SK-N-SH treated with all-trans-retinoic acid at 6 μM for 48 hours (cell line): Measurements from ENCODE around the gene EMID1.

ENCODE experiments used
- ARNTL ChIP-seq: fragments of 450-650 bp; formaldehyde crosslinking; IDR thresholded peaks from 2 replicates; pipeline ENCODE4 v1.5.0; 2020; ENCODE audit warnings: low read depth, mild to moderate bottlenecking, moderate library complexity, borderline replicate concordance
- BACH2 ChIP-seq: fragments of 250-450 bp; sonication (Bioruptor Pico); IDR thresholded peaks from 2 replicates; pipeline ENCODE4 v1.9.0; 2021; ENCODE audit warnings: mild to moderate bottlenecking, borderline replicate concordance
- GLIS3 ChIP-seq: fragments of 250-450 bp; sonication (Bioruptor Pico); IDR thresholded peaks from 2 replicates; pipeline ENCODE4 v1.5.0; 2020; ENCODE audit warnings: mild to moderate bottlenecking, moderate library complexity
- ISL1 ChIP-seq: fragments of 250-450 bp; sonication (Bioruptor Pico); IDR thresholded peaks from 2 replicates; pipeline ENCODE4 v2.1.2; 2022; ENCODE audit warnings: mild to moderate bottlenecking, moderate library complexity
- ZC3H10 ChIP-seq: fragments of 250-450 bp; sonication (Bioruptor Pico); IDR thresholded peaks from 2 replicates; pipeline ENCODE4 v1.5.1; 2021; ENCODE audit warnings: mild to moderate bottlenecking, moderate library complexity
- ZFP3 ChIP-seq: fragments of 250-450 bp; sonication (Bioruptor Pico); IDR thresholded peaks from 2 replicates; pipeline ENCODE4 v1.5.0; 2020; ENCODE audit warnings: mild to moderate bottlenecking, moderate library complexity
- TF ChIP-seq, protein P1 (sequence below): fragments of 250-450 bp; sonication (Bioruptor Pico); IDR thresholded peaks from 2 replicates; pipeline ENCODE4 v1.8.0; 2021; ENCODE audit warnings: low read depth, mild to moderate bottlenecking, moderate library complexity, borderline replicate concordance
- TF ChIP-seq, protein P2 (sequence below): fragments of 250-450 bp; sonication (Bioruptor Pico); IDR thresholded peaks from 2 replicates; pipeline ENCODE4 v1.5.0; 2020; ENCODE audit warnings: mild to moderate bottlenecking, moderate library complexity
- TF ChIP-seq, protein P3 (sequence below): fragments of 250-450 bp; sonication (Bioruptor Pico); IDR thresholded peaks from 2 replicates; pipeline ENCODE4 v1.8.0; 2020; ENCODE audit warnings: mild to moderate bottlenecking, moderate library complexity, borderline replicate concordance

DNA sequence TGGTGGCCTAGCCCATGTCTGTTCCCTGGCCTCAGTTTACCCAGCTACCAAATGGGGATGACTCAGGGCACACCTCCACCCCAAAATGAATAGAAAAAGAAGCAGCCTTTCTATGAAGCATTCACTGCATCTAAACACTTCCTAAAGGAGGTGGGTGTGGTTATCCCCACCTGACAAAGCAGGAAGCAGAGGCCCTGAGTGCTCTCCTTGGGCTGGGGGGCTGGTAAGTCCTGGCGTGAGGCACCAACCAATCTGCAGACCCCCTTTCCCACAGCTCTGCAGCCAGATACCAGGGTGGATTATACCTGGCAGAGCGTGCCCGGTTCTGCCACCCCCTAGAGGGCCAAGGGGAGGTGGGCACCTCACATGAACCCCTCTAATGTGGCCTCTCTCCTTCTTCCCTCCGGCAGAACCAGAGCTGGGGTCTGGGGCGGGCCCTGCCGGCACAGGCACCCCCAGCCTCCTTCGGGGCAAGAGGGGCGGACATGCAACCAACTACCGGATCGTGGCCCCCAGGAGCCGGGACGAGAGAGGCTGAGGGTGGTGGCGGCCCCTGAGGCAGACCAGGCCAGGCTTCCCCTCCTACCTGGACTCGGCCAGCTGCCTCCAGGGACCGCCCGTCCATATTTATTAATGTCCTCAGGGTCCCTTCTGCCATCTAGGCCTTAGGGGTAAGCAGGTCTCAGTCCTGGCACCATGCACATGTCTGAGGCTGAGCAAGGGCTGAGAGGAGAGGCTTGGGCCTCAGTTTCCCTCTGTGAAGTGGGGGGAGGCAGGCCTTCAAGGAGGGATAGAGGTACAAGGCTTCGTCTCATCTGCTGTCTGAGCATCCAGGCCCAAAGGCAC is 52.9 kb downstream of the EMID1 start:
- TF ChIP-seq ZC3H10, result no peak
- TF ChIP-seq, protein P1, sequence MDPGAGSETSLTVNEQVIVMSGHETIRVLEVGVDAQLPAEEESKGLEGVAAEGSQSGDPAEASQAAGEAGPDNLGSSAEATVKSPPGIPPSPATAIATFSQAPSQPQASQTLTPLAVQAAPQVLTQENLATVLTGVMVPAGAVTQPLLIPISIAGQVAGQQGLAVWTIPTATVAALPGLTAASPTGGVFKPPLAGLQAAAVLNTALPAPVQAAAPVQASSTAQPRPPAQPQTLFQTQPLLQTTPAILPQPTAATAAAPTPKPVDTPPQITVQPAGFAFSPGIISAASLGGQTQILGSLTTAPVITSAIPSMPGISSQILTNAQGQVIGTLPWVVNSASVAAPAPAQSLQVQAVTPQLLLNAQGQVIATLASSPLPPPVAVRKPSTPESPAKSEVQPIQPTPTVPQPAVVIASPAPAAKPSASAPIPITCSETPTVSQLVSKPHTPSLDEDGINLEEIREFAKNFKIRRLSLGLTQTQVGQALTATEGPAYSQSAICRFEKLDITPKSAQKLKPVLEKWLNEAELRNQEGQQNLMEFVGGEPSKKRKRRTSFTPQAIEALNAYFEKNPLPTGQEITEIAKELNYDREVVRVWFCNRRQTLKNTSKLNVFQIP (CRISPR knock-in tag), result no peak
- no peak for TF ChIP-seq ISL1
- TF ChIP-seq, protein P2, sequence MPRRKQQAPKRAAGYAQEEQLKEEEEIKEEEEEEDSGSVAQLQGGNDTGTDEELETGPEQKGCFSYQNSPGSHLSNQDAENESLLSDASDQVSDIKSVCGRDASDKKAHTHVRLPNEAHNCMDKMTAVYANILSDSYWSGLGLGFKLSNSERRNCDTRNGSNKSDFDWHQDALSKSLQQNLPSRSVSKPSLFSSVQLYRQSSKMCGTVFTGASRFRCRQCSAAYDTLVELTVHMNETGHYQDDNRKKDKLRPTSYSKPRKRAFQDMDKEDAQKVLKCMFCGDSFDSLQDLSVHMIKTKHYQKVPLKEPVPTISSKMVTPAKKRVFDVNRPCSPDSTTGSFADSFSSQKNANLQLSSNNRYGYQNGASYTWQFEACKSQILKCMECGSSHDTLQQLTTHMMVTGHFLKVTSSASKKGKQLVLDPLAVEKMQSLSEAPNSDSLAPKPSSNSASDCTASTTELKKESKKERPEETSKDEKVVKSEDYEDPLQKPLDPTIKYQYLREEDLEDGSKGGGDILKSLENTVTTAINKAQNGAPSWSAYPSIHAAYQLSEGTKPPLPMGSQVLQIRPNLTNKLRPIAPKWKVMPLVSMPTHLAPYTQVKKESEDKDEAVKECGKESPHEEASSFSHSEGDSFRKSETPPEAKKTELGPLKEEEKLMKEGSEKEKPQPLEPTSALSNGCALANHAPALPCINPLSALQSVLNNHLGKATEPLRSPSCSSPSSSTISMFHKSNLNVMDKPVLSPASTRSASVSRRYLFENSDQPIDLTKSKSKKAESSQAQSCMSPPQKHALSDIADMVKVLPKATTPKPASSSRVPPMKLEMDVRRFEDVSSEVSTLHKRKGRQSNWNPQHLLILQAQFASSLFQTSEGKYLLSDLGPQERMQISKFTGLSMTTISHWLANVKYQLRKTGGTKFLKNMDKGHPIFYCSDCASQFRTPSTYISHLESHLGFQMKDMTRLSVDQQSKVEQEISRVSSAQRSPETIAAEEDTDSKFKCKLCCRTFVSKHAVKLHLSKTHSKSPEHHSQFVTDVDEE (CRISPR knock-in tag), result no peak
- TF ChIP-seq, protein P3, sequence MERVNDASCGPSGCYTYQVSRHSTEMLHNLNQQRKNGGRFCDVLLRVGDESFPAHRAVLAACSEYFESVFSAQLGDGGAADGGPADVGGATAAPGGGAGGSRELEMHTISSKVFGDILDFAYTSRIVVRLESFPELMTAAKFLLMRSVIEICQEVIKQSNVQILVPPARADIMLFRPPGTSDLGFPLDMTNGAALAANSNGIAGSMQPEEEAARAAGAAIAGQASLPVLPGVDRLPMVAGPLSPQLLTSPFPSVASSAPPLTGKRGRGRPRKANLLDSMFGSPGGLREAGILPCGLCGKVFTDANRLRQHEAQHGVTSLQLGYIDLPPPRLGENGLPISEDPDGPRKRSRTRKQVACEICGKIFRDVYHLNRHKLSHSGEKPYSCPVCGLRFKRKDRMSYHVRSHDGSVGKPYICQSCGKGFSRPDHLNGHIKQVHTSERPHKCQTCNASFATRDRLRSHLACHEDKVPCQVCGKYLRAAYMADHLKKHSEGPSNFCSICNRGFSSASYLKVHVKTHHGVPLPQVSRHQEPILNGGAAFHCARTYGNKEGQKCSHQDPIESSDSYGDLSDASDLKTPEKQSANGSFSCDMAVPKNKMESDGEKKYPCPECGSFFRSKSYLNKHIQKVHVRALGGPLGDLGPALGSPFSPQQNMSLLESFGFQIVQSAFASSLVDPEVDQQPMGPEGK (CRISPR knock-in tag), result no peak
- TF ChIP-seq ZFP3 (CRISPR knock-in tag), result no peak
- TF ChIP-seq ARNTL (CRISPR knock-in tag), result no peak
- TF ChIP-seq GLIS3 (CRISPR knock-in tag), result no peak
- no peak for TF ChIP-seq BACH2 (CRISPR knock-in tag)
